ENCODE measurements around the gene DPP6.

DNA sequence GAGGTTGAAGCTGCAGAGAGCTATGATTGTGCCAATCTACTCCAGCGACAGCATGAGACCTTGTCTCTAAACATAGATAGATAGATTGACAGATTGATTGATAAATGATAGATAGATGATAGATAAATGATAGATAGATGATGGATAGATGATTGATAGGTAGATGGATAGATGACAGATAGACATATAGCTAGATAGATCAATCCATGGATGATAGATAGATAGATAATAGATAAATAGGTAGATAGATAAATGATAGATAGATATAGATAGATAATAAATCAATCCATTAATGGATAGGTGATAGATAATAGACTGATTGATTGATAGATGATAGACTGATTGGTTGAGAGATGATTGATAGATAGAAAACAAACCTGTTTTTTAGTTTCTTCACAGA lies 601.1 kb downstream of the DPP6 start:
- TF ChIP-seq CTCF (IDR thresholded peaks at IDR 0.05) (no peak), MXI1 (IDR thresholded peaks at IDR 0.05; ENCODE audit: low read depth, low read length) (no peak), RFX5 (IDR thresholded peaks at IDR 0.05; ENCODE audit: low read length) (no peak), GABPA (IDR thresholded peaks at IDR 0.05; ENCODE audit: low read depth) (no peak)
